H1 (cell line): ENCODE measurements around the gene SHISA8. TPM values are rescaled to one million over a fixed set of nuclear protein-coding genes. Genes with fewer than 3 reads are reported as not detected.

Experiments used
- BACH1 ChIP-seq: IDR thresholded peaks from 2 replicates; pipeline ENCODE4 v1.6.1; 2012; ENCODE audit warnings: low read length, improper control_type of control experiment
- CEBPB ChIP-seq: IDR thresholded peaks from 2 replicates; pipeline ENCODE4 v1.6.1; 2012; ENCODE audit warnings: low read depth, low read length
- CHD7 ChIP-seq: fragments of 300-600 bp; sonication (generic); IDR thresholded peaks from 2 replicates; pipeline ENCODE4 v1.7.1; 2012; ENCODE audit warnings: low read length, moderate library complexity, mild to moderate bottlenecking, inconsistent platforms; ENCODE audit not compliant: insufficient replicate concordance
- EGR1 ChIP-seq: IDR thresholded peaks from 2 replicates; pipeline ENCODE4 v1.6.1; 2011; ENCODE audit warnings: low read depth, low read length, borderline replicate concordance
- GABPA ChIP-seq: IDR thresholded peaks from 2 replicates; pipeline ENCODE4 v1.6.1; 2011; ENCODE audit warnings: mild to moderate bottlenecking, low read length, moderate library complexity, borderline replicate concordance; ENCODE audit not compliant: insufficient read depth
- GTF2F1 ChIP-seq: IDR thresholded peaks from 2 replicates; pipeline ENCODE4 v1.6.1; 2012; ENCODE audit warnings: low read depth, low read length, improper control_type of control experiment, borderline replicate concordance
- HDAC2 ChIP-seq, 2 experiments: fragments of 300-600 bp in 1 of 2; sonication (generic) in 1 of 2; IDR thresholded peaks; 2 replicates each; pipeline ENCODE4 v1.6.1; 2011 to 2012; ENCODE audit warnings: low read depth in 2 of 2, low read length in 2 of 2, mild to moderate bottlenecking in 2 of 2, moderate library complexity in 2 of 2, borderline replicate concordance in 1 of 2, inconsistent platforms in 1 of 2
- MAX ChIP-seq: IDR thresholded peaks from 2 replicates; pipeline ENCODE4 v1.6.1; 2012; ENCODE audit warnings: inconsistent platforms
- RAD21 ChIP-seq, 2 experiments: IDR thresholded peaks in 1 of 2; conservative IDR thresholded peaks in 1 of 2; 2 replicates each; pipeline ENCODE4 v1.6.1; 2011; ENCODE audit warnings: low read depth in 2 of 2, low read length in 2 of 2, improper control_type of control experiment in 1 of 2, inconsistent platforms in 1 of 2, mild to moderate bottlenecking in 1 of 2, moderate library complexity in 1 of 2
- polyA plus RNA-seq, 7 experiments: library from polyadenylated mRNA; depleted of rRNA in 3 of 7; stranded (reverse) in 5 of 7; unstranded in 2 of 7; fragments of >200 nt in 5 of 7; fragments of 200-250 nt in 2 of 7; gene quantifications; 1 replicate in 5 of 7; 2 replicates in 1 of 7; 4 replicates in 1 of 7; pipeline versions ENCODE4 v1.2.1 to v1.2.3, GENCODE V29; 2011 to 2013; ENCODE audit warnings: missing spikeins in 2 of 7, mixed read lengths in 2 of 7
- total RNA-seq: library from RNA; stranded (reverse); fragmentation: NEBNext Ultra II Directional; extraction: Animal tissue kit (Norgen Biotek cat#: 25700); gene quantifications from 2 replicates; pipeline ENCODE4 v1.2.1, GENCODE V29; 2021

SHISA8 gene
- total and polyA plus RNA-seq, 2 of the 8 experiments (the other 6 are each of a cell fraction or from before 2014, with no cell fraction given) = 0.14 to 0.89 TPM

- TF ChIP-seq CHD7 (no peak), BACH1 (no peak), RAD21 (IDR thresholded peaks at IDR 0.05 in 1 of 2, conservative IDR thresholded peaks at IDR 0.05 in 1 of 2; ENCODE audit: low read depth in 2 of 2, low read length in 2 of 2) (no peak), GABPA (no peak), EGR1 (no peak), GTF2F1 (no peak), CEBPB (no peak), MAX (peak; percentile 93), HDAC2 (IDR thresholded peaks at IDR 0.05; ENCODE audit: borderline replicate concordance in 1 of 2, low read depth in 2 of 2, low read length in 2 of 2) (no peak; a peak in 2 of 4 replicates)
Observed at GRCh38 chr22:41946629-41947423, 32.0 kb upstream of the SHISA8 start, which contains the start of gene CENPM (continued).
